ENCODE data around the gene PAX7. TPM values are rescaled to one million over a fixed set of nuclear protein-coding genes. Genes with fewer than 3 reads are reported as not detected.

PAX7 gene
- total RNA-seq, 1 experiment from 2014 or later: 0.07 TPM

DNA sequence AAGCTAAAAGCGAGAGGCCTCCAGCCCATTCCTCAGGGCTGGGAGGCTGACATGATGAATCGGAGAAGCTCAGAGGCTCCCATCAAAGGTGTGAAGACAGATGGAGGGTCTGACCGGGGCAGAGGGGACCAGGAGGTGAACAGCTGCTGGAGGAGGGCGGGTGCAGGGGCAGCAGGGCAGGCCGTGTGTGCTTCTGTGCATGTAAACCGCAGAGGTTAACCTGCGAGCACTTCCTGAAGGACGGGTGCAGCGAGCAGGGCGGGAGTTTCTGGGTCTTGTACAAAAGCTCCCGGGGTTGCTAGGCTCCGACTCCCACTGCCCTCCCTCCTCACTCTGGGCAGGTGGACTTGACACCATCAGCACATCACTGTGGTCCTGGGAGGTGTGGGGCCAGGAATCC lies 75.2 kb downstream of the PAX7 start:
- no peak overlapping the region for H3K4me3 ChIP-seq (ENCODE audit: low read length)

DNA sequence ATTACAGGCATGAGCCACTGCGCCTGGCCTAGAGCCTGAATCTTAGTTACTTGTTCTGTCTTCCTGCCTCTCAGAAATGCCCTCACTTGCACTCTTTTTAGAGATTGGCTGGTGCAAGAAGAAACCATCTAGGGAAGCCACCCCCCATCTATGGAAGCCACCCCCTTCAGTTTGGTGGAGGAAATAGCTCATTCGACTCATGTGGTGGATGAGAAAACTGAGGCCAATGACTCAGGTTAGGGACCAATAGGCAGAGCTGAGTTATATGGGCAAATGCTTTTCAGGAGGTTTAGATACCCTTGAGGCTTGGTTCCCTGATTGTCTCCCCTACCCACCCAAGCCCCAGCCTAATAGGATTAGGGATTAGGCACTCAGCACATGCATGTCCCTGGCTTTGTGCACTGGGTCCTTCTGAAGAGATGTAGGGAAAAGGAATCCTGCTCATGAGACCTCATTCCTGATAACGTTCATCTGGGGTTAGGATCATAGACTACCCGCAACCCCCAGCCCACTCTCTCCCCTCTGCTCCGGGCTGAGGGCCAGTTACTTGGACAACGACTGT lies 77.1 kb downstream of the PAX7 start:
- Histone ChIP-seq H3K27me3 (ENCODE audit: low read length) (no peaks in the 10 kb centered on the region), H3K36me3 (ENCODE audit: insufficient read depth, low read length) (no peaks in the 10 kb centered on the region), H3K9me3 (ENCODE audit: low read length) (no peaks in the 10 kb centered on the region), H2AFZ (ENCODE audit: low read length) (no peak overlapping the region), H3K79me2 (ENCODE audit: low read length) (no peaks in the 10 kb centered on the region), H3K4me3 (ENCODE audit: low read length) (no peak overlapping the region), H3K4me2 (ENCODE audit: low read depth, low read length, poor library complexity, severe bottlenecking) (no peak overlapping the region), H4K20me1 (ENCODE audit: insufficient read depth, low read depth, low read length) (no peaks in the 10 kb centered on the region), H3K9me2 (replicated peaks; ENCODE audit: insufficient read depth, low read length) (no peaks in the 10 kb centered on the region), H3K9ac (ENCODE audit: low read length) (no peak overlapping the region), H3K4me1 (ENCODE audit: low read length) (no peaks in the 10 kb centered on the region), H3K27ac (ENCODE audit: low read length) (no peak overlapping the region)
- DNase-seq: no peak

More for the DNA sequence above, 75.2 kb downstream of the PAX7 start:
- Histone ChIP-seq H3K27me3 (ENCODE audit: low read length) (no peaks in the 10 kb centered on the region), H3K36me3 (ENCODE audit: insufficient read depth, low read length) (no peaks in the 10 kb centered on the region), H3K9me2 (replicated peaks; ENCODE audit: insufficient read depth, low read length) (no peaks in the 10 kb centered on the region), H3K27ac (ENCODE audit: low read length) (no peak overlapping the region), H3K4me1 (ENCODE audit: low read length) (no peaks in the 10 kb centered on the region), H3K9ac (ENCODE audit: low read length) (no peak overlapping the region), H3K9me3 (ENCODE audit: low read length) (no peaks in the 10 kb centered on the region), H3K79me2 (ENCODE audit: low read length) (no peaks in the 10 kb centered on the region), H3K4me2 (ENCODE audit: low read depth, low read length, poor library complexity, severe bottlenecking) (no peak overlapping the region), H4K20me1 (ENCODE audit: insufficient read depth, low read depth, low read length) (no peaks in the 10 kb centered on the region), H2AFZ (ENCODE audit: low read length) (no peak overlapping the region)
- DNase-seq: no peak

DNA sequence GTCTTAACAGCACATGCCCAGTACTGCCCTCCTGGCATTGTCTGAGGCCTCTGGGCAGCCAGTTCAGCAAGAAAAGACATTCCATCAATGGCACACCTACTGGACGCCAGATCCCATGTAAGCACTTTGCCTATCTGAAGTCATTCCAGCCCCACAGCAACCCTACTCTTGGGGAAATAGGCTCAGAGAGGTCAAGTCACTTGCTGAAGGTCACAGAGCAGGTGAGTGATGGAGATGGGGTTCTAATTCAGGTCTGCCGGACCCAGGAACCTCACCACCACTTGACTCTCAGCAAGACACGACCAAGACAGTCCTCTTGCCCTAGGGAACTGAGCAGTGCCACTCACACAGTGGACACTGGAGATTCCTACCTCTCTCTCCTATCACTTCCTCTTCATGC lies 79.4 kb downstream of the PAX7 start:
- H2AFZ ChIP-seq (ENCODE audit: low read length): no peak overlapping the region
- DNase-seq: no peak
- H3K27me3 ChIP-seq (ENCODE audit: low read length): no peaks in the 10 kb centered on the region
- H3K4me1 ChIP-seq (ENCODE audit: low read length): no peaks in the 10 kb centered on the region
- no peak overlapping the region for H3K4me2 ChIP-seq (ENCODE audit: low read depth, low read length, poor library complexity, severe bottlenecking)
- H3K4me3 ChIP-seq (ENCODE audit: low read length): no peak overlapping the region
- H3K9me3 ChIP-seq (ENCODE audit: low read length): no peaks in the 10 kb centered on the region
- H3K9me2 ChIP-seq (replicated peaks; ENCODE audit: insufficient read depth, low read length): no peaks in the 10 kb centered on the region
- H4K20me1 ChIP-seq (ENCODE audit: insufficient read depth, low read depth, low read length): no peaks in the 10 kb centered on the region
- H3K79me2 ChIP-seq (ENCODE audit: low read length): no peaks in the 10 kb centered on the region
- no peak overlapping the region for H3K9ac ChIP-seq (ENCODE audit: low read length)
- H3K27ac ChIP-seq (ENCODE audit: low read length): no peak overlapping the region
- no peaks in the 10 kb centered on the region for H3K36me3 ChIP-seq (ENCODE audit: insufficient read depth, low read length)

DNA sequence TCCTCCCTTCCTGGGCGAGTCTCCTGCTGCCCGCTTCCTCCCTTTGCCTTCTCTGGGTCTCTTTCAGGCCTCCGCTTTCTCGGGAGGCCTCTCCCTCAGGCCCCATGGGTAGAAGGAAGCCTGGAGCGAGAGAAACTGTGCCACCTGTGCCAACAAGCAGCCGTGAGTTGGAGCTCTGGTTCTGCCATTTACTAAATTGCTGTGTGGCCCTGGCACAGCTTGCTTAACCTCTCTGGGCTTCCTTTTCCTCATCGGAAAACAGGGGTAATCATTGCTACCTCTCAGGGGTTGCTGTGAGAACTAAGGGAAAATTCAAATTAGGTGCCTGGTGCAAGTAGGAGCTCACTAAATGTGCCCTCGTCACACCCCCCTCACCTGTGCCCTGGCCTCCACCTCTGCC lies 80.4 kb downstream of the PAX7 start:
- no peaks in the 10 kb centered on the region for H3K9me3 ChIP-seq (ENCODE audit: low read length)
- no peak overlapping the region for H3K4me3 ChIP-seq (ENCODE audit: low read length)
- H4K20me1 ChIP-seq (ENCODE audit: insufficient read depth, low read depth, low read length): no peaks in the 10 kb centered on the region
- no peaks in the 10 kb centered on the region for H3K9me2 ChIP-seq (replicated peaks; ENCODE audit: insufficient read depth, low read length)
- no peak overlapping the region for H2AFZ ChIP-seq (ENCODE audit: low read length)
- H3K36me3 ChIP-seq (ENCODE audit: insufficient read depth, low read length): no peaks in the 10 kb centered on the region
- H3K4me2 ChIP-seq (ENCODE audit: low read depth, low read length, poor library complexity, severe bottlenecking): no peak overlapping the region
- H3K79me2 ChIP-seq (ENCODE audit: low read length): no peaks in the 10 kb centered on the region
- no peak overlapping the region for H3K27ac ChIP-seq (ENCODE audit: low read length)
- no peak for DNase-seq
- no peaks in the 10 kb centered on the region for H3K4me1 ChIP-seq (ENCODE audit: low read length)
- H3K9ac ChIP-seq (ENCODE audit: low read length): no peak overlapping the region
- no peaks in the 10 kb centered on the region for H3K27me3 ChIP-seq (ENCODE audit: low read length)

DNA sequence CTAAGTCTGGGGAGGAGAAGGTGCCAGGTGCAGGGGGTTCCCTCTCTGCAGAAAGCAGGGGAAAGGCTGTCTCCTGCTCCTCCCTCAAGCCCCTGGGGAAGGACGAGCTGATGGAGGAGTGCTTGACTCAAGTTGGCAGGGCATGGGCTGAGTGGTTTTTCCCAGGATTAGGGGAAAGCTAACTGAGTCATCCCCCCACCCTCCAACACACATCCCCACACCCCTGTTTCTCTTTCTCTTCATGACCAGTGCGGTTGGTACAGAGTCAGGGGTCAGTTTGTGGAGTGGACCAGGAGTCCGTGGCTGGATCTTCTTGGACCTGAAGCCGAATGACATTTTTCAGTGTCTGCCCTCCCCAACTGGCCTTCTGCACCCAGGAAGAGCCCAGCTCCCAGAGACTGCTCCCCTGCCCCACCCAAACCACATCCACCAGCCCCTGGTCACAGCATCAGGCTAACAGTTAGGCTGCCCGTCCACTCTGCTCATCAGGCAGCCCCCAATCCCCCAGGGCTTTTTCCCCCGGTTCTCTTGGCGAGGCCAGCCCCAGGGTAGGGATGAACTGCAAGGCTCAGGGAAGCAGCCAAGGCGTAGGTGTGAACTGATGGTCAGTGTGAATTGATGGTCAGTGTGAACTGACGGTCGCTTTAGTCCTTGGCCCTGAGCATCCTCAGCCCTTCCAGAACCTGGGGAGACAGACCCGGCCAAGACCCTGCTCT lies 81.0 kb downstream of the PAX7 start:
- no peaks in the 10 kb centered on the region for H4K20me1 ChIP-seq (ENCODE audit: insufficient read depth, low read depth, low read length)
- H3K27ac ChIP-seq (ENCODE audit: low read length): no peak overlapping the region
- H3K9ac ChIP-seq (ENCODE audit: low read length): no peak overlapping the region
- no peaks in the 10 kb centered on the region for H3K36me3 ChIP-seq (ENCODE audit: insufficient read depth, low read length)
- no peaks in the 10 kb centered on the region for H3K9me3 ChIP-seq (ENCODE audit: low read length)
- H3K79me2 ChIP-seq (ENCODE audit: low read length): no peaks in the 10 kb centered on the region
- no peak overlapping the region for H3K4me3 ChIP-seq (ENCODE audit: low read length)
- no peak for DNase-seq
- H2AFZ ChIP-seq (ENCODE audit: low read length): no peak overlapping the region
- H3K4me1 ChIP-seq (ENCODE audit: low read length): no peaks in the 10 kb centered on the region
- H3K4me2 ChIP-seq (ENCODE audit: low read depth, low read length, poor library complexity, severe bottlenecking): no peak overlapping the region
- no peaks in the 10 kb centered on the region for H3K27me3 ChIP-seq (ENCODE audit: low read length)
- no peaks in the 10 kb centered on the region for H3K9me2 ChIP-seq (replicated peaks; ENCODE audit: insufficient read depth, low read length)

DNA sequence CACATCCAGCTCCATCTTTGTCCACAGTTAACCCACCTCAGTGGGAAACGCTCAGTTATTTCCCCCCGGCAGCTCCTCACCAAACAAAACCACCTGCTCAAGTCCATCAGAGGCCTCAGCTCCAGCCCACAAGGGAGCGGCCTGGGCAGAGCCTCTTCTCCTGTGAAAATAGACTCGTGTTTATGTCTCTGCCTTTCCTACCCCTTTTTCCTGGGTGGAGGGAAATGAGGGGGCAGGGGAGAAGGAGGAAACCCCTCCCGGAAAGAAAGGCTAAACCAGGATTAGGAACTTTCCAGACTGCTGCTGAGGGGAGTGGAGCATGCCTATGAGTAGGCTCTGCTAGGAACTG lies 81.6 kb downstream of the PAX7 start:
- Histone ChIP-seq H3K4me2 (ENCODE audit: low read depth, low read length, poor library complexity, severe bottlenecking) (no peak overlapping the region), H3K4me1 (ENCODE audit: low read length) (no peaks in the 10 kb centered on the region), H4K20me1 (ENCODE audit: insufficient read depth, low read depth, low read length) (no peaks in the 10 kb centered on the region), H3K9ac (ENCODE audit: low read length) (no peak overlapping the region), H3K9me3 (ENCODE audit: low read length) (no peaks in the 10 kb centered on the region), H3K27me3 (ENCODE audit: low read length) (no peaks in the 10 kb centered on the region), H3K4me3 (ENCODE audit: low read length) (no peak overlapping the region), H3K27ac (ENCODE audit: low read length) (no peak overlapping the region), H2AFZ (ENCODE audit: low read length) (no peak overlapping the region), H3K36me3 (ENCODE audit: insufficient read depth, low read length) (no peaks in the 10 kb centered on the region), H3K9me2 (replicated peaks; ENCODE audit: insufficient read depth, low read length) (no peaks in the 10 kb centered on the region), H3K79me2 (ENCODE audit: low read length) (no peaks in the 10 kb centered on the region)
- DNase-seq: no peak

DNA sequence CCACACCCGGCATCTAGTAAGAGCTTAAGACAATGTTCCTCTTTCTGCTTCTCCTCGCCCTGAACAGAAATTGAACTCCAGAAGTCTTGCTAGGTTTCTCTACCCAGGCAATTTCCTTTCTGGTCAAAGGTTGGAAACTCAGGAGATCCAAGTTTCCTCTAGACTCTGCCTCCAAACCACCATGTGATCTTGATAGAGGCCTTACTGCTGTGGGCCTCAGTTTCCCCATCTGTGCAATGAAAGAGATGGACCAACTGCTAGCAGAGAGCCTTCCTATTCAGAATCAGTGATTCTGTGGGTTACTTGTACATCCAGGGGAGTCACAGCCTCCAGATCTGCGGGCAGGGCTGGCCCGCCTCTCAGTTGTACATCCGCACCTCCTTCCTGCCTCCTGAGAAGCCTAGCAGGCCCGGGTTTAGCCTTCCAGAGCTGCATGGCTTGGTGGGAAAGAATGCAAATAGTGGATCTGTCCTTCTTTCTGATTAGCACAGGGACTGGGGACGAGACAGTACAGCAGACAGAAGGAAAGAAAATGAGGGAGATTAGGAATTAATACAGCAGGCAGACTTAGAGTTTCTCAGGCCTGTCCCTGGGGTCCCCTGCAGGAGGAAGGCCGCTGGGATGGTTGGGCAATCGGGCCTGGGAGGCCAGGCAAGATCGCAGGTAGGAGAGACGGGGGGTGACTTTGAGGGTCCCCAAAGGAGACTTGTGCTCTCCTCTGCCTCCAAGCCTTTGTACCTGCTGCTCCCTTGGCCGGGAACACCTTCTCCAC lies 83.9 kb downstream of the PAX7 start:
- no peak overlapping the region for H3K9ac ChIP-seq (ENCODE audit: low read length)
- H3K36me3 ChIP-seq (ENCODE audit: insufficient read depth, low read length): no peaks in the 10 kb centered on the region
- H3K79me2 ChIP-seq (ENCODE audit: low read length): no peaks in the 10 kb centered on the region
- H2AFZ ChIP-seq (ENCODE audit: low read length): no peak overlapping the region
- H3K27me3 ChIP-seq (ENCODE audit: low read length): no peaks in the 10 kb centered on the region
- no peak for DNase-seq
- no peak overlapping the region for H3K4me3 ChIP-seq (ENCODE audit: low read length)
- H3K4me1 ChIP-seq (ENCODE audit: low read length): no peaks in the 10 kb centered on the region
- H3K27ac ChIP-seq (ENCODE audit: low read length): no peak overlapping the region
- no peaks in the 10 kb centered on the region for H3K9me2 ChIP-seq (replicated peaks; ENCODE audit: insufficient read depth, low read length)
- no peak overlapping the region for H3K4me2 ChIP-seq (ENCODE audit: low read depth, low read length, poor library complexity, severe bottlenecking)
- H3K9me3 ChIP-seq (ENCODE audit: low read length): no peaks in the 10 kb centered on the region
- H4K20me1 ChIP-seq (ENCODE audit: insufficient read depth, low read depth, low read length): no peaks in the 10 kb centered on the region

DNA sequence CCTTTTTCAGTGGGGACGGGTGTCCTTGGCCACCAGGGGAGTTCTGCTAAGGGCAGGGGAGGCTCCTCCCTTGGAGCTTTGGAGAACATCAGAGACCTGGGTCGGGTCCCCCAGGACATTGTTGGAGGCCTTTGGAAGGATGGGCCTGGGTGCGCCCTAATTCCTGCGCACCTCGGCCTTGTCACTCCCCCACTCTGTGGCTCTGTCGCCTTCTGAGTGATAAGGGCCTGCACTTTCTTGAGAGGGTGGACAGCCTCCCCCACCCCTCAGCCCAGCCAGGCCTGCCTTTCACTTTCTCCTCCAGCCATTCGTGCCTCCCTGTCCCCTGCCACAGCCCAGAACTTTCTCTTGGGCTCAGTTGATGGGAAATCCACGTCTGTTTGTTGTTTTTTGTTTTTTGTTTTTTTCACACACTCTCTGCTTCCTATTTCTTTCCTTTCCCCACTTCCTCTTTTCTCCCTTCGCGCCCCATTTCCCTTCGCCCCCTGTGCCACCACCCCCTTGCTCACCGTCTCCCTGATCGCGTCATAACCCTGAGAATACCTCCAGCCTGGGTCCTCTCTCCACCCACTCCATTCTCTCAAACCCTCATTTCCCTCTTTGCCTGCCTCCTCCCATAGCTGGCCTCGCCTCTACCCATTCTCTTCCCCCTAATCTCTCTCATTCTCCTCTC lies 85.6 kb downstream of the PAX7 start:
- no peak overlapping the region for H3K9ac ChIP-seq (ENCODE audit: low read length)
- H3K79me2 ChIP-seq (ENCODE audit: low read length): no peaks in the 10 kb centered on the region

More for the DNA sequence above, 85.6 kb downstream of the PAX7 start:
- no peak overlapping the region for H3K27ac ChIP-seq (ENCODE audit: low read length)
- H3K36me3 ChIP-seq (ENCODE audit: insufficient read depth, low read length): no peaks in the 10 kb centered on the region
- H2AFZ ChIP-seq (ENCODE audit: low read length): no peak overlapping the region
- no peak overlapping the region for H3K4me2 ChIP-seq (ENCODE audit: low read depth, low read length, poor library complexity, severe bottlenecking)
- H3K27me3 ChIP-seq (ENCODE audit: low read length): no peaks in the 10 kb centered on the region
- no peaks in the 10 kb centered on the region for H3K9me2 ChIP-seq (replicated peaks; ENCODE audit: insufficient read depth, low read length)
- no peak overlapping the region for H3K4me3 ChIP-seq (ENCODE audit: low read length)
- H4K20me1 ChIP-seq (ENCODE audit: insufficient read depth, low read depth, low read length): no peaks in the 10 kb centered on the region
- H3K4me1 ChIP-seq (ENCODE audit: low read length): no peaks in the 10 kb centered on the region; the same call in 1 of the 2 replicates
- DNase-seq: no peak
- H3K9me3 ChIP-seq (ENCODE audit: low read length): no peaks in the 10 kb centered on the region
